SU-DHL-6 (cell line): ENCODE data around the gene CMTM7.

Experiments
- EZH2phosphoT487 ChIP-seq: fragments of 200-600 bp; sonication (generic), shearing (Covaris generic); conservative IDR thresholded peaks from 2 replicates; pipeline ENCODE4 v1.6.1; 2018; ENCODE audit warnings: mild to moderate bottlenecking, antibody characterized with exemption, low read length, moderate library complexity, mixed read lengths
- TF ChIP-seq, protein P1 (sequence below): fragments of 200-600 bp; sonication (generic); IDR thresholded peaks from one replicate; pipeline ENCODE4 v1.5.1; 2017; ENCODE audit warnings: antibody characterized with exemption, mild to moderate bottlenecking, low read length, moderate library complexity; ENCODE audit not compliant: insufficient read depth, poor library complexity, severe bottlenecking

DNA sequence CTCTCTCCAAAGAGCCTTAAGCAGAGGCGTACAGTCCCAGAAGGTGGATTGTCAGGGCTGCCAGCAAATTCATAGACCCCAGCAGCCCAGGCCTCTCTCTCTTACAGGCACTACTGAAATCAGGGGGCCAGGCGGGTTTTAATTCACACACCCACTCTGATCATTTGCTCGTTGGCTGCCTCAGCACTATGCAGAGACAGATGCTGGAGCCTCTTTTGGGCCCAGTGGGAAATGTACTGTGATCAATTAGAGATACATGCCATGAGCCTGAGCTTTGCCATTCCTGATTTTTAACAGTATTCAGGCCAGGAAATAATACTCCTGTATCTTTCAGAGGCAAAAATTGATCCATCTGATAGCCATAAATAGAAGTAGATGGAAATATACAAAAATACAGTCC, 58.0 kb downstream of the CMTM7 start:
- TF ChIP-seq, protein P1, sequence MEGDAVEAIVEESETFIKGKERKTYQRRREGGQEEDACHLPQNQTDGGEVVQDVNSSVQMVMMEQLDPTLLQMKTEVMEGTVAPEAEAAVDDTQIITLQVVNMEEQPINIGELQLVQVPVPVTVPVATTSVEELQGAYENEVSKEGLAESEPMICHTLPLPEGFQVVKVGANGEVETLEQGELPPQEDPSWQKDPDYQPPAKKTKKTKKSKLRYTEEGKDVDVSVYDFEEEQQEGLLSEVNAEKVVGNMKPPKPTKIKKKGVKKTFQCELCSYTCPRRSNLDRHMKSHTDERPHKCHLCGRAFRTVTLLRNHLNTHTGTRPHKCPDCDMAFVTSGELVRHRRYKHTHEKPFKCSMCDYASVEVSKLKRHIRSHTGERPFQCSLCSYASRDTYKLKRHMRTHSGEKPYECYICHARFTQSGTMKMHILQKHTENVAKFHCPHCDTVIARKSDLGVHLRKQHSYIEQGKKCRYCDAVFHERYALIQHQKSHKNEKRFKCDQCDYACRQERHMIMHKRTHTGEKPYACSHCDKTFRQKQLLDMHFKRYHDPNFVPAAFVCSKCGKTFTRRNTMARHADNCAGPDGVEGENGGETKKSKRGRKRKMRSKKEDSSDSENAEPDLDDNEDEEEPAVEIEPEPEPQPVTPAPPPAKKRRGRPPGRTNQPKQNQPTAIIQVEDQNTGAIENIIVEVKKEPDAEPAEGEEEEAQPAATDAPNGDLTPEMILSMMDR, result no peak
- TF ChIP-seq EZH2phosphoT487, result no peak
